Measurements from ENCODE around the gene TFG. TPM values are rescaled to one million over a fixed set of nuclear protein-coding genes. Genes with fewer than 3 reads are reported as not detected.
A peak's percentile ranks its signal among the peaks of the same experiment; 100 is the strongest.

The TFG gene
- total RNA-seq, 1 experiment from 2014 or later = 68.2 TPM

- DNase-seq (ENCODE audit: low spot score) = peak; percentile 42
These were observed 87.3 kb downstream of the TFG start for GRCh38 chr3:100796556-100796955.

GRCh38 chr3:100798012-100798411 is 88.7 kb downstream of the TFG start:
- no peak for DNase-seq (ENCODE audit: low spot score)

Other genes starting within 250 kb of the TFG start
- 0.13 and 0.65 TPM in 2 replicates for gene TMEM45A, start 216.9 kb upstream of the TFG start, total RNA-seq (2014; rRNA removed; shearing (Covaris generic))
- gene ADGRG7, start 99.9 kb upstream of the TFG start, total RNA-seq (2014; rRNA removed; shearing (Covaris generic)) = 0.08 and 0.13 TPM in 2 replicates

Measured in HT-29 (cell line).